ENCODE measurements around the gene PROSER1. TPM values are rescaled to one million over a fixed set of nuclear protein-coding genes. Genes with fewer than 3 reads are reported as not detected.

Gene PROSER1
- total RNA-seq, 1 experiment from 2014 or later, result 39.5 TPM

- Mint-ChIP-seq H3K36me3 (ENCODE audit: insufficient read depth, unreplicated experiment) (no peaks in the 10 kb centered on the region), H3K27me3 (ENCODE audit: unreplicated experiment) (no peaks in the 10 kb centered on the region), H3K27ac (ENCODE audit: unreplicated experiment) (no peak overlapping the region), H3K4me3 (ENCODE audit: low read depth, unreplicated experiment) (no peak overlapping the region), H3K4me1 (ENCODE audit: low read depth, unreplicated experiment) (no peaks in the 10 kb centered on the region), H3K9me3 (ENCODE audit: low read depth, unreplicated experiment) (no peaks in the 10 kb centered on the region)
- BruUV-seq (replicated peaks), result no TSS peak
- no peak for DNase-seq
- intact Hi-C loops (cut with micrococcal nuclease; ENCODE audit: unreplicated experiment), result no loop called here
- CTCF ChIA-PET, result no interaction called here
- TF ChIP-seq CTCF (IDR thresholded peaks at IDR 0.05; ENCODE audit: unreplicated experiment), result no peak
These were observed 72.6 kb downstream of the PROSER1 start for GRCh38 chr13:38965281-38965680.

- Mint-ChIP-seq H3K9me3 (ENCODE audit: low read depth, unreplicated experiment) (no peaks in the 10 kb centered on the region), H3K4me1 (ENCODE audit: low read depth, unreplicated experiment) (no peaks in the 10 kb centered on the region), H3K27ac (ENCODE audit: unreplicated experiment) (no peak overlapping the region), H3K4me3 (ENCODE audit: low read depth, unreplicated experiment) (no peak overlapping the region), H3K36me3 (ENCODE audit: insufficient read depth, unreplicated experiment) (no peaks in the 10 kb centered on the region), H3K27me3 (ENCODE audit: unreplicated experiment) (no peaks in the 10 kb centered on the region)
- BruUV-seq (replicated peaks), result no TSS peak
- no peak for TF ChIP-seq CTCF (IDR thresholded peaks at IDR 0.05; ENCODE audit: unreplicated experiment)
- no peak for DNase-seq
- CTCF ChIA-PET, result no interaction called here
- intact Hi-C loops (cut with micrococcal nuclease; ENCODE audit: unreplicated experiment), result no loop called here
These were observed 77.7 kb downstream of the PROSER1 start for GRCh38 chr13:38960175-38960574.

Other genes with a start within 250 kb of the PROSER1 start
- not detected in 2 replicates for gene STOML3, start 47.3 kb downstream of the PROSER1 start, total RNA-seq (2022)
- gene NHLRC3, start 367 bp upstream of the PROSER1 start, total RNA-seq (2022), result 23.1 and 23.5 TPM in 2 replicates

Measured in Calu3 (cell line).